HG03565 (cell line): ENCODE measurements around the gene LARP6.

Experiments used
- ATAC-seq: cut with Tn5 transposase; IDR thresholded peaks from one replicate; pipeline ENCODE4 v1.9.1; 2021; ENCODE audit warnings: mild to moderate bottlenecking, moderate library complexity; ENCODE audit not compliant: unreplicated experiment

Gene LARP6

DNA sequence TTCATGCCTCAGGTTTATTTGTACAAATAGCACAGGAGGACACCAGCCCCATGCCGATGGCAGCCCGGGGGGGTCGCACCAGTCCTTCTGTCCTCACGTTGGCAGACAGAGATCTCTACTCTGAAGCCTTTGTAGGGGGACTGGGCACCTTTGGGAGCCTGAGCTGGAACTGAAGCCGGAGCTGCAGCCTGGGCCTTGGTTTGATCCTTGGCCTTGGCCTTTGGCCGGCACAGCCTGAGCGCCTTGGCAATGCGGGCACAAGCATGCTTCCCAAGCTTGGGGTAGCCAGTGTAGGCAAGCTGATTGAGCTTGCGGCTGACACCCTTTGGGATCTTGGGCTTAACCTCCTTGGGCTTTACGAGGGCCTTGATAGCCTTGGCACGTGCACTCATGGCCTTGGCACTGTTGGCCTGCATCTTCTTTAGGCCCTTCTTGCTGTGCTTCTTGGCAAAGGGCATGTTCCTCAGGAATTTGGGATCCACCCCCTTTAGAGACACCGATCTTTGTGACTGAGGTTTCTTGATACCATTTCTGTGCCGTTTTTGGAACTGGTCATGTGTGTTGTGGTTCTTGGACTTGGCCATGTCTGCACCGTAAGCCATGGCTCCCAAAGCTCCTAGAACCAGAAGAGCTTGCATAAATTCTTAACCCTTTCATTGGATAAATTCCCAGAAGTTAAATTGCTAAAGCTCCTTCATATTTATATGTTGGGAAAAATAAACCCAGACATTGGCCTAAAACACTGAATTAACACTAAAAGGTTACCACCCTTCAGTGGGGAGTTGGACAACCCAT, 57.2 kb downstream of the LARP6 start:
- no peak for ATAC-seq

DNA sequence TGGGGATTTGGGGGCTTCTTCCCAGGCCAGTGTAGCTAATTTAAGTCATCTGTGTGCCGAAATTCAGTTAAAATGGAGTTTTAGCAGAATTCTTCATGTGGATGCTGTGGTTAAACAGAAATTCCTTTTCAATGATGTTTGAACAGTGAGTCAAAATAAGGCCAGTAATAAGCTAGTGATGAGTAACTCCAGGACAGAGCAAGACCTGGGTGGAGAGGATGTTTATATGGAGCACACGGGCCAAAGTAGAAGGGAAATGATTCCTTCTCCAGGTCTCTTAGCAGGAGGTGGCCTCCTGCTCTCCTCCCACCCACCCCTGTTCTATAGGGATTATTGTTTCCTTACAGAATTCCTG, 58.7 kb downstream of the LARP6 start:
- no peak for ATAC-seq

DNA sequence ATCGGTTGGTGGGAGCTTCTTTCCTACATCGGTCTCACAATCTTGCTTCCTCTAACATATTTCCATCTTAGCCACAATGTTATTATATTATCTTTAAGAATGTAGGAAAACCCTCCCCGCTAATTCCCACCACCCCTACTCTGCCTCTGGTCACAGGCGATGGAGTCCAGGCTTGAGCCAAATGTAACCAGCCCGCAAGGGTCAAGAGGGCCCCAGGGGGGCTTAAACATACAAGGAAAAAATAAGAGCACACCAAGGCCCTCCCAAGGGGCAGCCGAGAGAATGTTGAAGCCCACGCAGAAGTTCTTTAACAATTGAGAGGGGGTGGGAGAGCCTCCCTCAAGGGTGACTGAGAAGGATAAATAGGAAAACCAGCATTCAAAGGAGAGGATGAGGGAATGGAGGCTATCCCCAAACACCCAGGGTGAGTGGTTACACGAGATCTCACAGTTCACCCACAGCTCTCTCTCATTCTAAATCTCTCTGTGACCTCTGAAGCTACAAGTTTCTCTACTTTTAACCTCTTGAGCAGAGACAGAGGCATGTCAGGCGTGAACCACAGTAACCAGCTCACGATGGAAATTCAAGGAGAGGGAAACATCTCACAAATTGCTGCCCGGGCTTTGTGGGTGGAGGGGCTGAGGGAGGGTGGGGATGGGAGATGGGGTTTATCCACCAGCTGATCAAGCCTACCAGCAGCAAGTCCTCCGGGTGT, 59.2 kb downstream of the LARP6 start:
- ATAC-seq: no peak

- ATAC-seq: no peak
These were observed 60.3 kb downstream of the LARP6 start for GRCh38 chr15:70793694-70794093.

DNA sequence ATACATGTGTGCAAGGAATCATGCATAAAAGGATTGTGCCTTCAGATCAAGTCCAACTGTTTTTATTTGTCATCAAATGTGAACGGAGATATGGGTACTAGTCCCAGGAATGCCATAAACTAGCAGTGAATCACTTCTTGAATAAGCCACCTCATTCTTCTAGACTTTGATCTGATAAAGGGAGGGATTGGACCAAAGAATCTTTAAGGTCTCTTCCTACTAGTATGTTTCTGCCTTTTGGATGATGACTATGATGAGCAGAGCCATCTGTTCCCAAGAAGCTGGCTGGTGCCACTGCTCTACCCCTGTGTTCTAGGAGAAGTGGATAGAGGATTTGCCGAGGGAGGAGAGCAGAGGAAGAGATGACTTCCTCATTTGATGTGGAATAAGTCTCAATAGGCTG, 61.8 kb downstream of the LARP6 start:
- ATAC-seq: no peak

GRCh38 chr15:70791259-70791658, 62.7 kb downstream of the LARP6 start:
- no peak for ATAC-seq

GRCh38 chr15:70789213-70789612, 64.7 kb downstream of the LARP6 start:
- ATAC-seq: no peak

GRCh38 chr15:70788114-70789049, 65.6 kb downstream of the LARP6 start:
- ATAC-seq: no peak

DNA sequence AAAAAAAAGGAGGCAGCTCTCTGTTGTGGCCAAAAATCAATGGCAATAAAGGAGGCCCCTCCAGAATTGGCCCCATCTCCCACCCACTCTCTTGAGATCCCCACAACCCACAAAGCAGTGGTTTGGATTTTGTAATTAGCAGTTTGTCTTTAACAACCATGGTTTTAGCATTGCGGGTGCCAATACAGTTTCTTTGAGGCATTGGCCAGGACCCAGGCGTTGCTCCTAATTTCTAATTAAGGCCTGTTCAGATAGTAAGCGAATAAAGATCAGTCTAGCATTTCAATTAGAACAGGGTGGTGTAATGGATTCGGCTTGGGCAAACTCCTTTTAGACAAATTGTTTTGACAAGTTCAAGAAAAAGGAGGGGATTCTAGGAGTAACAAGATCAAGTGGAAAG, 67.0 kb downstream of the LARP6 start:
- ATAC-seq: no peak

DNA sequence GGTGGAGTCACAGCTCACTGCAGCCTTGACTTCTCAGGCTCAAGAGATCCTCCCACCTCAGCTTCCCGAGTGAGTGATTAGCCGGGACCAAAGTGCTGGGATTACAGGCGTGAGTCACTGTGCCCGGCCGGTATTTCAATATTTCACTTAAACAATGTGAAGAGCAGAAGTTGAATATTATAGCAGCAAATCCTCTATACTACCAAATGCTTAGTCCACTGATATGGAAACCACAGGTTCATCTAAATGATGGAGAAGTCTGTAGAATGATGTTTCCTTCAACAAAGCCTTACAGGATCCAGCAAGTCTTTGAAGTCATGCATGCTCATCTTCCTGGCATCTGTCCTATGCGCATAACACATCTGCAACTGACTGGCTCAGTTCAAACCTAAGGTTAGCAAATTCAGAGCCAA, 70.3 kb downstream of the LARP6 start:
- no peak for ATAC-seq

DNA sequence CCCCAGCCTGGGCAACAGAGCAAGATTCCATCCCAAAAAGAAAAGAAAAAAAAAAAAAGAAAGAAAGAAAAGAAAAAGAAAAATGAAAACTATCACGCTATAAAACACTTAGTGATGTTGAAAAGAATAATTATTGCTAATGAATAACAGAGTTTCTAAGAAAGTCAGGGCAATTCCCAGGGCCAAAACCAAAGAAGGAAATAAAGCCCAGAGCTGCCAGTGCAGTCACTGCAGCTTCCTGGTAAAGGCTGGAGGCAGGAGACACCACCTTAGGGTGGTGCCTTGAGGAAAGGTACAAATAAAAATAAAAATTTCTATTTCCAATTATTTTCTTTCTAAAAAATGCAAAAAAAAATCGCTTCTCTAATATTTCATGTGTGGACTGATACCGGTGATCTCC, 70.9 kb downstream of the LARP6 start:
- ATAC-seq: no peak

DNA sequence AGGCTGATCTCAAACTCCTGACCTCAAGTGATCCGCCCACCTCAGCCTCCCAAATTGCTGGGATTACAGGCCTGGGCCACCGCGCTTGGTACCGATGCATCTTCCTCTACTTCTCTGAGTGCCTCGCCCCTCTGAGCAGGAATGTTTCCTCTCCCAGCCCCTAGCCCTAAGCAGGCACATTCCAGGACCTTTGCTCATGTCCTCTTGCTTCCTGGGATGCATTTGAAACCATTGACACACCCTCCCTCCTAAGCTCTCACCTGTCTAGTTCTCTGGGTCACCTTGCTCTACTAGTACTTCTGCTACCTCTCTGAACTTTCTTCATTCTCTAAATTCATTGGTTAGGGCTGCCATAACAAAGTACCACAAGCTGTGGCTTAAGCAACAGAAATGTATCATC, 72.7 kb downstream of the LARP6 start:
- ATAC-seq: no peak
